Lung microvascular endothelial cell (primary cell): ENCODE data around the gene TMEM192. TPM values are rescaled to one million over a fixed set of nuclear protein-coding genes. Genes with fewer than 3 reads are reported as not detected.

Experiments
- total RNA-seq: library from RNA; depleted of rRNA; stranded (reverse); fragments of >200 nt; gene quantifications from 2 replicates; pipeline ENCODE4 v1.2.1, GENCODE V29; 2014

TMEM192 gene
- total RNA-seq, 1 donor from 2014 or later, result 11.7 TPM

Other genes starting within 250 kb of the TMEM192 start
- gene APELA, start 235.7 kb downstream of the TMEM192 start, total RNA-seq, result not detected in 2 replicates
- gene TRIM61, start 135.2 kb downstream of the TMEM192 start, total RNA-seq, result not detected in 2 replicates
- gene TRIM60, start 80.9 kb downstream of the TMEM192 start, total RNA-seq, result not detected in 2 replicates
- not detected in 2 replicates for gene TRIM75, start 59.0 kb downstream of the TMEM192 start, total RNA-seq
- gene KLHL2, start 94.7 kb upstream of the TMEM192 start, total RNA-seq, result 24.0 and 27.4 TPM in 2 replicates
- 93.7 and 101 TPM in 2 replicates for gene MSMO1, start 214.8 kb upstream of the TMEM192 start, total RNA-seq